Measurements from ENCODE around the gene TCP10L.

Gene TCP10L

GRCh38 chr21:32523988-32524719, 61.2 kb downstream of the TCP10L start:
- H3K4me3 ChIP-seq (ENCODE audit: low read depth, low read length) = no peak overlapping the region
